Activated CD4-positive, alpha-beta T cell treated with anti-CD3 and anti-CD28 coated beads, Interleukin-2, amount 50 U/mL, for 48 hours (primary cell): ENCODE measurements around the gene ERVW-1.
"Not testable (repeated sequence)": the region's sequence is repeated elsewhere in the genome, so short reads cannot be mapped to it uniquely, and the experiment has no call there.

Experiments used
- DNase-seq, 2 experiments: peaks; one replicate each; pipeline ENCODE4 v3.0.0-alpha.2; 2020

ERVW-1 gene

GRCh38 chr7:92477681-92478080 is at the start of gene ERVW-1:
Gene ERVW-1, minus strand, starts transcription at chr7:92477946. Its CDS starts 7,565 bp downstream, at chr7:92470381.
- DNase-seq = not testable (repeated sequence)

- DNase-seq = no peak
Observed at GRCh38 chr7:92523110-92523509, 45.4 kb upstream of the ERVW-1 start.

- DNase-seq = no peak
Observed at GRCh38 chr7:92520024-92520423, 42.3 kb upstream of the ERVW-1 start.

GRCh38 chr7:92517631-92518030 is 39.9 kb upstream of the ERVW-1 start:
- DNase-seq = no peak

- DNase-seq = no peak
Observed at GRCh38 chr7:92513167-92513902, 35.6 kb upstream of the ERVW-1 start.

- DNase-seq = no peak
Observed at GRCh38 chr7:92508946-92509345, 31.2 kb upstream of the ERVW-1 start.

- DNase-seq = no peak
Observed at GRCh38 chr7:92506363-92506762, 28.6 kb upstream of the ERVW-1 start.

GRCh38 chr7:92504563-92504962 is 26.8 kb upstream of the ERVW-1 start:
- DNase-seq = no peak

- no peak for DNase-seq
Observed at GRCh38 chr7:92503767-92504166, 26.0 kb upstream of the ERVW-1 start.

- DNase-seq = no peak
Observed at GRCh38 chr7:92498557-92498956, 20.8 kb upstream of the ERVW-1 start.

- DNase-seq = no peak
Observed at GRCh38 chr7:92496876-92497275, 19.1 kb upstream of the ERVW-1 start.

GRCh38 chr7:92489634-92490033 is 11.9 kb upstream of the ERVW-1 start:
- DNase-seq = no peak

GRCh38 chr7:92487804-92488203 is 10.1 kb upstream of the ERVW-1 start:
- no peak for DNase-seq

GRCh38 chr7:92485974-92486373 is 8.2 kb upstream of the ERVW-1 start:
- DNase-seq = no peak

- no peak for DNase-seq
Observed at GRCh38 chr7:92485267-92485892, 7.6 kb upstream of the ERVW-1 start.

GRCh38 chr7:92484226-92484625 is 6.5 kb upstream of the ERVW-1 start:
- not testable (repeated sequence) for DNase-seq

GRCh38 chr7:92483624-92484023 is 5.9 kb upstream of the ERVW-1 start:
- DNase-seq = not testable (repeated sequence)

GRCh38 chr7:92479146-92479545 is 1.4 kb upstream of the ERVW-1 start:
- not testable (repeated sequence) for DNase-seq

GRCh38 chr7:92478711-92479110 is 965 bp upstream of the ERVW-1 start:
- DNase-seq = no peak

GRCh38 chr7:92478095-92478494 is 349 bp upstream of the ERVW-1 start:
- no peak for DNase-seq

GRCh38 chr7:92475851-92476590 is 1.7 kb downstream of the ERVW-1 start:
- not testable (repeated sequence) for DNase-seq

GRCh38 chr7:92475261-92475770 is 2.4 kb downstream of the ERVW-1 start:
- DNase-seq = not testable (repeated sequence)

GRCh38 chr7:92473989-92474388 is 3.8 kb downstream of the ERVW-1 start:
- DNase-seq = not testable (repeated sequence)

GRCh38 chr7:92468589-92468988 is 9.2 kb downstream of the ERVW-1 start:
- not testable (repeated sequence) for DNase-seq
